ENCODE results near the gene HYI.
A peak's percentile ranks its signal among the peaks of the same experiment; 100 is the strongest.
"Not testable (repeated sequence)": the region's sequence is repeated elsewhere in the genome, so short reads cannot be mapped to it uniquely, and the experiment has no call there.

Gene HYI

GRCh38 chr1:43430831-43431230 lies 22.9 kb downstream of the HYI start:
- no peak for DNase-seq

- no peak for DNase-seq
Observed at GRCh38 chr1:43427941-43428340, 25.8 kb downstream of the HYI start.

GRCh38 chr1:43427524-43427923 lies 26.2 kb downstream of the HYI start:
- no peak for DNase-seq

GRCh38 chr1:43426221-43426620 lies 27.5 kb downstream of the HYI start:
- DNase-seq, result no peak

GRCh38 chr1:43425045-43425444 lies 28.7 kb downstream of the HYI start:
- no peak for DNase-seq

- no peak for DNase-seq
Observed at GRCh38 chr1:43423672-43424550, 29.8 kb downstream of the HYI start.

GRCh38 chr1:43422995-43423671 lies 30.6 kb downstream of the HYI start:
- DNase-seq, result no peak

- no peak for DNase-seq
Observed at GRCh38 chr1:43421976-43422750, 31.6 kb downstream of the HYI start.

GRCh38 chr1:43421396-43421795 lies 32.3 kb downstream of the HYI start:
- no peak for DNase-seq

- no peak for DNase-seq
Observed at GRCh38 chr1:43420874-43421273, 32.9 kb downstream of the HYI start.

GRCh38 chr1:43419627-43420425 lies 33.9 kb downstream of the HYI start:
- no peak for DNase-seq

GRCh38 chr1:43418858-43419257 lies 34.9 kb downstream of the HYI start:
- DNase-seq, result no peak

GRCh38 chr1:43415901-43416300 lies 37.8 kb downstream of the HYI start:
- no peak for DNase-seq

- peak in 18 of 56 donors; percentile 2 to 71 (median 11) for DNase-seq
Observed at GRCh38 chr1:43414634-43415223, 39.0 kb downstream of the HYI start.

- not testable (repeated sequence) for DNase-seq
Observed at GRCh38 chr1:43413426-43413825, 40.3 kb downstream of the HYI start.

- DNase-seq, result no peak
Observed at GRCh38 chr1:43410571-43410970, 43.2 kb downstream of the HYI start.

GRCh38 chr1:43405876-43406234 lies 47.9 kb downstream of the HYI start:
- no peak for DNase-seq

- no peak for DNase-seq
Observed at GRCh38 chr1:43405219-43405875, 48.4 kb downstream of the HYI start.

- DNase-seq, result no peak
Observed at GRCh38 chr1:43404353-43404752, 49.4 kb downstream of the HYI start.

Data from amygdala (tissue), 56 donors.